HG03159 (cell line): ENCODE data around the gene THOC6.
"Not testable (repeated sequence)": the region's sequence is repeated elsewhere in the genome, so short reads cannot be mapped to it uniquely, and the experiment has no call there.

Experiments used
- ATAC-seq: cut with Tn5 transposase; IDR thresholded peaks from one replicate; pipeline ENCODE4 v1.9.1; 2021; ENCODE audit warnings: mild to moderate bottlenecking, moderate library complexity; ENCODE audit not compliant: unreplicated experiment

Gene THOC6

DNA sequence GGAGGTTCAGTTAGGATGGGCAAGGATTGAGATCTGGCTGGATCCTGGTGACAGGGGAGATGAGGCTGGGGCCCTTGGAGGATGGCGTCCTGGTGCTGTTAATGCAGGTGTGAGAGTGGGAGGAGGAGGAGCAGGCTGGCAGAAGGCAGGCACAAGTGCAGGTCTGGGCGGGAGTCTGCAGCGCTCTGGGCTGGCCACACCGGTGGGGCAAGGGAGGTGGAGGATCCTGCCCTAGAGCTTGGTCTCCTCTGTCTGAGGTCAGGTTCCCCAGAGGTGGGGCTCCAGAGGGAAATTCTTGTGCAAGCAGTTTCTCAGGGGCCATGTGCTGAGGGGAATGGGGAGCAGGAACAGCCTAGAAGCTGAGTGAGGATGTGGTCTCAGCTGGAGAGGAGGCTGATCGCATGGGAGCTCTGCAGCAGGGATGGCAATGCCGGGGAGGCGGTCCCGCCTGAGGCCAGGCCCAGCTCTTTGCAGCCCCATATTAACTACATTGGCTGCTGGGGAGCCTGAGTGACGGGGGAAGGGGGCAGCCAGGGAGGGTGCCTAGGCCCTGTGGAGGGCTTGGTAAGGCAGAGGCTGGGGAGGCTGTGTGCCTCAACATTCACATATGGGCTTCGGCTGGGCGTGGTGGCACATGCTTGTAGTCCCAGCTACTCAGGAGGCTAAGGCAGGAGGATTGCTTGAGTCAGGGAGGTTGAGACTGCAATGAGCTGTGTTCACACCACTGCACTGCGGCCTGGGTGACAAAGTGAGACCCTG is 28.9 kb downstream of the THOC6 start:
- not testable (repeated sequence) for ATAC-seq

- ATAC-seq, result not testable (repeated sequence)
These were observed 29.5 kb downstream of the THOC6 start for GRCh38 chr16:3053330-3053710.

- ATAC-seq, result no peak
These were observed 31.3 kb downstream of the THOC6 start for GRCh38 chr16:3054965-3055733.

- not testable (repeated sequence) for ATAC-seq
These were observed 31.9 kb downstream of the THOC6 start for GRCh38 chr16:3055734-3056115.

DNA sequence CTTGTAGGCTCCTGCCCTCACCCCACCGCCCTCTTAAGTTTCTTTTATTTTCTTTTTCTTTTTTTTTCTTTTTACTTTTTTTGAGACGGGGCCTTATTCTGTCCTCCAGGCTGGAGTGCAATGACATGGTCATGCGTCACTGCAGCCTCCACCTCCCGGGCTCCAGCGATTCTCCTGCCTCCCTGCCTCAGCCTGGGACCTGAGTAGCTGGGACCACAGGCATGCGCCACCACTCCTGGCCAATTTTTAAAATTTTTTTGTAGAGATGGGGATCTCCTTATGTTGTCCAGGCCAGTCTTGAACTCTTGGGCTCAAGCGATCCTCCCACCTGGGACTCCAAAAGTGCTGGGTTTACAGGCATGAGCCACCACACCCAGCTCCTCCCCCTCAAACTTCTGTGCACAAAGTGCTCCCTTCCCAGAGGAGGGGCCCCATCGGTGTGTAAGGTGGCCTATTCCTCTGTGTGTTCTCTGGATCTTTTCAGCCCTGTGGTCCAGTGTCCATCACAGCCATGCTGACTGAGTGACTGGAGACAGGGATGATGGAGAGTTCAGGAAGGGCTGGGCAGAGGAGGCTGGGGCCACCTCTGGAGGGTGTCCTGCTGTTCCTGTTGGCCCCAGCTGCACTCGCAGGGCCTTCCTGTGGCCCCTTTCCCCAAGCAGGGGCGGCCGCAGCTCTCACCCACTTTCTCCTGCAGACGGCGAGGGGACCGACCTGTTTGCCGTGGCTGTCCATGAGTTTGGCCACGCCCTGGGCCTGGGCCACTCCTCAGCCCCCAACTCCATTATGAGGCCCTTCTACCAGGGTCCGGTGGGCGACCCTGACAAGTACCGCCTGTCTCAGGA is 32.7 kb downstream of the THOC6 start:
- no peak for ATAC-seq

DNA sequence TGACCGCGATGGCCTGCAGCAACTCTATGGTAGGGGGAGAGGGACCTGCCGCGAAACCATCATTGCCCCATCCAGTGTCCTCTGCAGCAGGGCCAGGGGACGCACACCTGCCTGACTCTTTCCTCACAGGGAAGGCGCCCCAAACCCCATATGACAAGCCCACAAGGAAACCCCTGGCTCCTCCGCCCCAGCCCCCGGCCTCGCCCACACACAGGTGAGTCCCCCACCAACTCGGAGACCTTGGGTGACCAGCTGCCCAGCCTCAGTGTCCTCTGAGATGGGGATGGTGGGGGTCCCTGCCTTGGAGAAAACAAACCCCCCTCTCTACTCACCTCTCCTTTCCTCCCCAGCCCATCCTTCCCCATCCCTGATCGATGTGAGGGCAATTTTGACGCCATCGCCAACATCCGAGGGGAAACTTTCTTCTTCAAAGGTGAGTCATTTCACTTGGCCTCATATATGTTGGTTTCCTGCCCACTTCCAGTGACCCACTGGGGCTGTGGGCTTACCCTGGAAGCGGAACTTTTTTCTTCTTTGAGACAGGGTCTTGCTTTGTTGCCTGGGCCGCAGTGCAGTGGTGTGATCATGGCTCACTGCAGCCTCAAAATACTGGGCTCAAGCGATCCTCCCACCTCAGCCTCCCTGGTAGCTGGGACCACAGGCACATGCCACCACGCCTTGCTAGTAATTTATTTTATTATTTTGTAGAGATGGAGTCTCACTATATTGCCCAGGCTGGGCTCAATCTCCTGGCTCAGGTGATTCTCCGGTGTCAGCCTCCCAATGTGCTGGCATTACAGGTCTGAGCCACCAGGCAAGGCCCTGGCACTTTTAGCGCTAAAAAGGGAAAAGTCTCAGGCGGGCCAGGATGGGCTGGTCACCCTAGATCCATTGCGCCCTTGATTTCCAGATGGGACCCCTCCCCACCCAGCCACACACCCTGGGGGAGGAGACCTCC is 33.6 kb downstream of the THOC6 start:
- no peak for ATAC-seq

DNA sequence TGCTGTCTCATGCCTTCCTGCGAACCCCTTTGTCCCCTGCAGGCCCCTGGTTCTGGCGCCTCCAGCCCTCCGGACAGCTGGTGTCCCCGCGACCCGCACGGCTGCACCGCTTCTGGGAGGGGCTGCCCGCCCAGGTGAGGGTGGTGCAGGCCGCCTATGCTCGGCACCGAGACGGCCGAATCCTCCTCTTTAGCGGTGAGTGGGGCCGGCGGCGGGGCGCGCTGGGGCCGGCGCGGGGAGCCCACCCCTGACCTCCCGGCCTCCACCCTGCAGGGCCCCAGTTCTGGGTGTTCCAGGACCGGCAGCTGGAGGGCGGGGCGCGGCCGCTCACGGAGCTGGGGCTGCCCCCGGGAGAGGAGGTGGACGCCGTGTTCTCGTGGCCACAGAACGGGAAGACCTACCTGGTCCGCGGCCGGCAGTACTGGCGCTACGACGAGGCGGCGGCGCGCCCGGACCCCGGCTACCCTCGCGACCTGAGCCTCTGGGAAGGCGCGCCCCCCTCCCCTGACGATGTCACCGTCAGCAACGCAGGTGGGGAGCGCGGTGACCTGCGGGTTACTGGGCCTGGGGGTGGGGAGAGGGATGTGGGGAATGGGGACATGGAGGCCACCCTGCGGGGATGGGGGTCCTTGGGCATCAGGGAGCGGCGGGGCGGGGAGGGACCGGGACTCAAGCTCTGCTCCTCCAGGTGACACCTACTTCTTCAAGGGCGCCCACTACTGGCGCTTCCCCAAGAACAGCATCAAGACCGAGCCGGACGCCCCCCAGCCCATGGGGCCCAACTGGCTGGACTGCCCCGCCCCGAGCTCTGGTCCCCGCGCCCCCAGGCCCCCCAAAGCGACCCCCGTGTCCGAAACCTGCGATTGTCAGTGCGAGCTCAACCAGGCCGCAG is 34.5 kb downstream of the THOC6 start:
- peak; percentile 24 for ATAC-seq

DNA sequence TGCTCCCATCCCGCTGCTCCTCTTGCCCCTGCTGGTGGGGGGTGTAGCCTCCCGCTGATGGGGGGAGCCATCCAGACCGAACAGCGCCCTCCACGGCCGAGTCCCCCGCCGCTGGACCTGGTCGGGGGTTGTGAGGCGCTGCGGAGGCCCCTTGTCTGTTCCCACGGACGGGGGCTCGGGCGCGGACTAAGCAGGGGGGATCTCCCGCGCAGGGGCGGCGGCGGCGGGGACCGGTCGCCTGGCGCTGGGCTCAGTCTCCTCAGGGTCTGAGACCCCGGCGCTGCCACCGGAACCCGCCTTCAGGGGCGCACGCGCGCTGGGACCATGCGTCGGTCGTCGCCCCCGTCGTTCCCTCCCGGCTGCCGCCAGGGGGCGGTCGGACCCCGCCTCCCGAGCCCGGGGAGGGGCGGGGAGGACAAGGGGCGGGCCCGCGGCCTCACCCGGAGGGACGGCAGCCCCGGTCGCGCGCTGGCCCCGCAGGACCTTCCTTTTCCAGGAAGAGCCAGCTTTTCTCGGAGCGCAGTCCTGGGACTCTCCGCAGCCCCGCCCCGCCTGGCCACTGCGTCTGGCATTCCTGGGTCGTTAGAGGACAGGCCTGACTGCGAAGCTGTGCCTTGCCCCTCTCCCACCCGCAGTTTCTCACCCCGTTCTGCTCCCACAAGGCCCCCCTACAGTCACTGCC is 35.3 kb downstream of the THOC6 start:
- ATAC-seq, result peak; percentile 66

DNA sequence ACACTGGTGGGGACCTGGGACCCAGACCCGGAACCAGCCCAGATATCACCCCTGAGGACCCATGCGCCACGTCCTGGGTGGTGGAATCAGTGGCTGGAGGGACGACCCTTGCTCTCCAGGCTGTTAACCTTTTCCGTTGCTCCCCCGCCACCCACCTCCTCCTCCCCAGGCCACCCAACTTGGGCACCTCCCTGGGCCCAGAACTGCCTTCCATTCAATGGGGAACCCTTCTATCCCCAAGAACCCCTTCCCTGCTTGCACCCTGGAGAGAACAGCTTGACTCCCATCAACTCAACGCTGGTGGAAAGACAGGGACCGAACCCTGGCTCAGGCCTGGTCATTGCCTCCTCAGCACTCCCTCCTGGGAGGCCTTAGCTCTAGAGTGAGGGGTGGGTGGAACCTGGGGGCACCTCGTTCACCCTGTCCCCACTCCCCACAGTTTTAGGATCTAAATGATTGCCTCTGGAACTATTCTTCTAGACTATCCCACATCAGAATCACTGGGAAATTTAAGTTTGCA is 35.9 kb downstream of the THOC6 start:
- ATAC-seq, result peak; percentile 3

- ATAC-seq, result no peak
These were observed 36.7 kb downstream of the THOC6 start for GRCh38 chr16:3060339-3061127.

- ATAC-seq, result no peak
These were observed 38.7 kb downstream of the THOC6 start for GRCh38 chr16:3062553-3062952.

DNA sequence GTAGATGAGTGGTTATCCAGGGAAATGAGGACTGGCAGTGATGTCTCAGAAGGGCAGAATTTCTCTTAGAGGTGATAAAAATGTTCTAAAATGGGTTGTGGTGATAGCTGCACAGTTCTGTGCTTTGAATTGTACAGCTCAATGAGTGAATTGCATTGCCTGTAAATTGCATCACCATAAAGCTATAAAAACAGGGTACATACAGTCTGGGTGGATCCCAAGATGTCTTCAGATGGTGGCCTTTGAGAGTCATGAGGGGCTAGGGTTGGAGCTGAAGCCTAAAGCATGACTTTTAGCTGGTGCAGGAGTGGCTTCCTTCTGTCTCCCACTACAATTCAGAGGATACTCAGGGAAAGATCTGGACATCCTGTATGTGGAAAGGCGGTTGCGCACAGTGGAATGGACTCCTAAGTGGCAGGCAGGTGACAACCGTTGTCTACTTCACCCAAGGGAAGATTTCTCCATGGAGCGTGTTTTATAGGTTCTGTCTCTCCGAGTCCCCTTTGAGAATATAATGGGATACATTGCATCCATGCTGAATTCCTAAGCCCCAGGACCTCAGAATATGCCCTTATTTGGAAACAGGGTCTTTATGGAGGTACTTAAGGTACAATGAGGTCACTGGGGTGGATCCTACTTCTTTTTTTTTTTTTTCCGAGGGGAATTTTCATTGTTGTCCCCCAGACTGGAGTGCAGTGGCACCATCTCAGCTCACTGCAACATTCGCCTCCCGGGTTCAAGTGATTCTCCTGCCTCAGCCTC is 40.0 kb downstream of the THOC6 start:
- ATAC-seq, result no peak

GRCh38 chr16:3065069-3065741 is 41.4 kb downstream of the THOC6 start, which contains the start of gene IL32:
Gene IL32 (plus strand): TSS chr16:3065640. CDS start chr16:3065812, 172 bp downstream.
- ATAC-seq, result no peak

- no peak for ATAC-seq
These were observed 42.1 kb downstream of the THOC6 start for GRCh38 chr16:3065742-3066439.

DNA sequence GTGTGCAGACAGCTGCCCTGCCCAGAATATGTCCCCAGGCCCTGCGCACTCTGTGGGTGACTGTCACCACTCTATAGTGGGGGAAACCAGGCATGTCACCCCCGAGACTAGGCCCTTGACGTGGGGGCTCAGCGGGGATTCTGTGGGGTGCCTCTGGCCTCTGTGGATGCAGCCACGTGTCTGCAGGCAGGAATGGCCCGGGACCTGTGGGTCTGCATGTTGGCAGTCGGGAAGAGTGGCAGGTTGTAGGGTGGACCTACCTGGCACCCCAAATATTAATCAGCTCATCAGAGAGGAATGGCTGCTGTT is 42.6 kb downstream of the THOC6 start:
- no peak for ATAC-seq

DNA sequence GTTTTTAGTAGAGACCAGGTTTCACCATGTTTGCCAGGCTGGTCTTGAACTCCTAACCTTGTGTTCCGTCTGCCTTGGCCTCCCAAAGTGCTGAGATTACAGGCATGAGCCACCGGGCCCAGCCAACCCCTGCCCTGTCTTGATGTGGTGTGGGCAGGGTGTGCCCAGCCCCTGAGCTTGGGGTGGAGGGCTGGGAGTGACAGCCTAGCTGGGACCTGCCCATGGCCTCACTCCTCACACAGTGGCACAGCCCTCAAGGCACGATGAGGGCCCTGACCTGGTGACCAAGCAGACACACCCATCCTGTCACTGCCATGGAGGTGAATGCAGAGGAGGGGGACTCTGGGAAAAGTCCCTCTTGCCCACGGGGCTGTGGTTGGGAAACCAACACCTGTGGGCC is 44.7 kb downstream of the THOC6 start:
- no peak for ATAC-seq
